HepG2 (cell line): ENCODE measurements around the gene IRF7. TPM values are rescaled to one million over a fixed set of nuclear protein-coding genes. Genes with fewer than 3 reads are reported as not detected.

Experiments
- CBFB ChIP-seq: sonication (generic); formaldehyde crosslinking; IDR thresholded peaks from 2 replicates; pipeline ENCODE4 v1.4.0; 2020; ENCODE audit warnings: missing genetic modification reagents
- ELF4 ChIP-seq: sonication (generic); formaldehyde crosslinking; IDR thresholded peaks from 2 replicates; pipeline ENCODE4 v1.5.0; 2020; ENCODE audit warnings: missing genetic modification reagents, mild to moderate bottlenecking, moderate library complexity, borderline replicate concordance
- ESRRA ChIP-seq: sonication (generic); formaldehyde crosslinking; IDR thresholded peaks from 2 replicates; pipeline ENCODE4 v1.5.1; 2020; ENCODE audit warnings: mild to moderate bottlenecking, low read depth, missing genetic modification reagents
- MAF1 ChIP-seq: sonication (generic); formaldehyde crosslinking; IDR thresholded peaks from 2 replicates; pipeline ENCODE4 v1.5.0; 2020; ENCODE audit warnings: missing genetic modification reagents, borderline replicate concordance
- NFYB ChIP-seq: sonication (generic); formaldehyde crosslinking; IDR thresholded peaks from 2 replicates; pipeline ENCODE4 v1.4.0; 2020; ENCODE audit warnings: missing genetic modification reagents
- PPARG ChIP-seq: conservative IDR thresholded peaks from 2 replicates; pipeline ENCODE4 v1.6.1; 2016; ENCODE audit warnings: missing biosample characterization, missing genetic modification reagents
- TBX3 ChIP-seq: fragments of 450-650 bp; IDR thresholded peaks from 2 replicates; pipeline ENCODE4 v1.6.1; 2017; ENCODE audit warnings: antibody characterized with exemption, mild to moderate bottlenecking, inconsistent platforms, borderline replicate concordance
- ZBTB8A ChIP-seq: sonication (generic); formaldehyde crosslinking; IDR thresholded peaks from 2 replicates; pipeline ENCODE4 v1.4.0; 2020; ENCODE audit warnings: mild to moderate bottlenecking, low read depth, missing genetic modification reagents, borderline replicate concordance
- ZFYVE20 ChIP-seq: sonication (generic); formaldehyde crosslinking; IDR thresholded peaks from 2 replicates; pipeline ENCODE4 v1.8.0; 2023; ENCODE audit warnings: low read depth, mild to moderate bottlenecking, moderate library complexity, missing genetic modification reagents, borderline replicate concordance
- ZMYM2 ChIP-seq: sonication (generic); formaldehyde crosslinking; IDR thresholded peaks from 2 replicates; pipeline ENCODE4 v1.8.0; 2022; ENCODE audit warnings: mild to moderate bottlenecking, missing genetic modification reagents
- ZNF547 ChIP-seq: sonication (generic); formaldehyde crosslinking; IDR thresholded peaks from 2 replicates; pipeline ENCODE4 v1.5.1; 2020; ENCODE audit warnings: mild to moderate bottlenecking, missing genetic modification reagents
- ZNF747 ChIP-seq: sonication (generic); formaldehyde crosslinking; IDR thresholded peaks from 2 replicates; pipeline ENCODE4 v1.8.1; 2023; ENCODE audit warnings: missing genetic modification reagents, mild to moderate bottlenecking, borderline replicate concordance
- polyA plus RNA-seq, 8 experiments: library from polyadenylated mRNA; depleted of rRNA in 3 of 8; stranded (reverse) in 7 of 8; unstranded in 1 of 8; fragments of >200 nt; fragmentation: Illumina TruSeq in 4 of 8; extraction: Trizol in 4 of 8; gene quantifications; 2 replicates each; pipeline versions ENCODE4 v1.2.1 to v1.2.3, GENCODE V29; 2011 to 2016; ENCODE audit warnings: low read depth in 4 of 8, missing spikeins in 1 of 8, mixed read lengths in 1 of 8; ENCODE audit not compliant: insufficient read depth in 1 of 8
- total RNA-seq, 5 experiments: library from RNA; depleted of rRNA; stranded (reverse); fragments of >200 nt; fragmentation: Illumina TruSeq; extraction: Trizol; gene quantifications; 2 replicates each; pipeline ENCODE4 v1.2.3, GENCODE V29; 2016; ENCODE audit warnings: low read depth in 1 of 5
- TF ChIP-seq, protein P1 (sequence below): sonication (generic); formaldehyde crosslinking; IDR thresholded peaks from 2 replicates; pipeline ENCODE4 v1.5.1; 2020; ENCODE audit warnings: mild to moderate bottlenecking, missing genetic modification reagents, moderate library complexity
- TF ChIP-seq, protein P2 (sequence below): sonication (generic); formaldehyde crosslinking; IDR thresholded peaks from 2 replicates; pipeline ENCODE4 v1.4.0; 2020; ENCODE audit warnings: mild to moderate bottlenecking, missing genetic modification reagents, borderline replicate concordance
- TF ChIP-seq, protein P3 (sequence below): sonication (generic); formaldehyde crosslinking; IDR thresholded peaks from 2 replicates; pipeline ENCODE4 v1.4.0; 2020; ENCODE audit warnings: mild to moderate bottlenecking, missing genetic modification reagents, borderline replicate concordance
- TF ChIP-seq, protein P4 (sequence below): sonication (generic); formaldehyde crosslinking; IDR thresholded peaks from 2 replicates; pipeline ENCODE4 v1.4.0; 2020; ENCODE audit warnings: missing genetic modification reagents

Gene IRF7
- total and polyA plus RNA-seq, 2 of the 13 experiments (the other 11 are each of a cell fraction or from before 2014, with no cell fraction given), result not detected

DNA sequence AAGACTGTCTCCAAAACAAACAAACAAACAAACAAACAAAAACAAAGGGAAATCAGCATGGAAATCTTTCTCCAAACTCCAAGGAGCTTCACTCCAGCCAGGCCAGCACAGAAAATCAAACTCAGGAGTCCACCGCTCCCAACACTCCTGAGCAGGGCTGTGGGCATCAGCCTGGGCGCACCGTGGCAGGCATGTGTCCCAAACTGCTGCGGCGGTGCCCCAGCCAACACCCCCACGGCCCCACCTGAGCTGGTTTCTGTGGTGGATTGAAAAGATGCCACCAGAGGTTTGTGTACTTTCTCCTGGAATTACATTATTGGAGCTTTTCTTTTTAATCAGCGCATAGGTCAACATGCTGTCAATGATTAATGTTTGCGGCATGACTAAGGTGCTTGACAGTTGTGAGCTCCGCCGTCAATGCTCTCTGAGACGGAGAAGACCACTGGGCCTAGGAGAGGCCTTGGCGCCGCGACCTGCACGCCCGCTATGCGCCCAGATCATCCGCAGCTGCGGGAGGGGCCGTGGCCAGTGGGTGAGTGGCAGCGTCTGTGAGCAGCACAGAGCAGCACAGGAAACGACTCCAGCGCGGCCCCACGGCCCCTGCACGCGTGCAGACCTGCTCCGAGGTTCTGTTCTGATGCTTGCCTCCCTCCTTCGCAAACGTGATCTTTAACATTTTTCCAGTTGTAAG is 39.4 kb upstream of the IRF7 start (continued):
- TF ChIP-seq ESRRA (CRISPR knock-in tag) (0 out of 2 replicates have a peak, but pooled peaks have one; percentile 22), ZBTB8A (CRISPR knock-in tag) (no peak), ZFYVE20 (CRISPR knock-in tag) (no peak), ZNF747 (CRISPR knock-in tag) (no peak), NFYB (no peak), ZMYM2 (no peak), TBX3 (no peak), MAF1 (CRISPR knock-in tag) (no peak), ZNF547 (no peak), CBFB (CRISPR knock-in tag) (no peak), ELF4 (CRISPR knock-in tag) (no peak), PPARG (CRISPR knock-in tag) (peak; percentile 79)
- TF ChIP-seq, protein P1, sequence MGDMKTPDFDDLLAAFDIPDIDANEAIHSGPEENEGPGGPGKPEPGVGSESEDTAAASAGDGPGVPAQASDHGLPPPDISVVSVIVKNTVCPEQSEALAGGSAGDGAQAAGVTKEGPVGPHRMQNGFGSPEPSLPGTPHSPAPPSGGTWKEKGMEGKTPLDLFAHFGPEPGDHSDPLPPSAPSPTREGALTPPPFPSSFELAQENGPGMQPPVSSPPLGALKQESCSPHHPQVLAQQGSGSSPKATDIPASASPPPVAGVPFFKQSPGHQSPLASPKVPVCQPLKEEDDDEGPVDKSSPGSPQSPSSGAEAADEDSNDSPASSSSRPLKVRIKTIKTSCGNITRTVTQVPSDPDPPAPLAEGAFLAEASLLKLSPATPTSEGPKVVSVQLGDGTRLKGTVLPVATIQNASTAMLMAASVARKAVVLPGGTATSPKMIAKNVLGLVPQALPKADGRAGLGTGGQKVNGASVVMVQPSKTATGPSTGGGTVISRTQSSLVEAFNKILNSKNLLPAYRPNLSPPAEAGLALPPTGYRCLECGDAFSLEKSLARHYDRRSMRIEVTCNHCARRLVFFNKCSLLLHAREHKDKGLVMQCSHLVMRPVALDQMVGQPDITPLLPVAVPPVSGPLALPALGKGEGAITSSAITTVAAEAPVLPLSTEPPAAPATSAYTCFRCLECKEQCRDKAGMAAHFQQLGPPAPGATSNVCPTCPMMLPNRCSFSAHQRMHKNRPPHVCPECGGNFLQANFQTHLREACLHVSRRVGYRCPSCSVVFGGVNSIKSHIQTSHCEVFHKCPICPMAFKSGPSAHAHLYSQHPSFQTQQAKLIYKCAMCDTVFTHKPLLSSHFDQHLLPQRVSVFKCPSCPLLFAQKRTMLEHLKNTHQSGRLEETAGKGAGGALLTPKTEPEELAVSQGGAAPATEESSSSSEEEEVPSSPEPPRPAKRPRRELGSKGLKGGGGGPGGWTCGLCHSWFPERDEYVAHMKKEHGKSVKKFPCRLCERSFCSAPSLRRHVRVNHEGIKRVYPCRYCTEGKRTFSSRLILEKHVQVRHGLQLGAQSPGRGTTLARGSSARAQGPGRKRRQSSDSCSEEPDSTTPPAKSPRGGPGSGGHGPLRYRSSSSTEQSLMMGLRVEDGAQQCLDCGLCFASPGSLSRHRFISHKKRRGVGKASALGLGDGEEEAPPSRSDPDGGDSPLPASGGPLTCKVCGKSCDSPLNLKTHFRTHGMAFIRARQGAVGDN (CRISPR knock-in tag), result peak; percentile 84
- TF ChIP-seq, protein P2, sequence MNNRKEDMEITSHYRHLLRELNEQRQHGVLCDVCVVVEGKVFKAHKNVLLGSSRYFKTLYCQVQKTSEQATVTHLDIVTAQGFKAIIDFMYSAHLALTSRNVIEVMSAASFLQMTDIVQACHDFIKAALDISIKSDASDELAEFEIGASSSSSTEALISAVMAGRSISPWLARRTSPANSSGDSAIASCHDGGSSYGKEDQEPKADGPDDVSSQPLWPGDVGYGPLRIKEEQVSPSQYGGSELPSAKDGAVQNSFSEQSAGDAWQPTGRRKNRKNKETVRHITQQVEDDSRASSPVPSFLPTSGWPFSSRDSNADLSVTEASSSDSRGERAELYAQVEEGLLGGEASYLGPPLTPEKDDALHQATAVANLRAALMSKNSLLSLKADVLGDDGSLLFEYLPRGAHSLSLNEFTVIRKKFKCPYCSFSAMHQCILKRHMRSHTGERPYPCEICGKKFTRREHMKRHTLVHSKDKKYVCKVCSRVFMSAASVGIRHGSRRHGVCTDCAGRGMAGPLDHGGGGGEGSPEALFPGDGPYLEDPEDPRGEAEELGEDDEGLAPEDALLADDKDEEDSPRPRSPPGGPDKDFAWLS (CRISPR knock-in tag), result no peak
- TF ChIP-seq, protein P3, sequence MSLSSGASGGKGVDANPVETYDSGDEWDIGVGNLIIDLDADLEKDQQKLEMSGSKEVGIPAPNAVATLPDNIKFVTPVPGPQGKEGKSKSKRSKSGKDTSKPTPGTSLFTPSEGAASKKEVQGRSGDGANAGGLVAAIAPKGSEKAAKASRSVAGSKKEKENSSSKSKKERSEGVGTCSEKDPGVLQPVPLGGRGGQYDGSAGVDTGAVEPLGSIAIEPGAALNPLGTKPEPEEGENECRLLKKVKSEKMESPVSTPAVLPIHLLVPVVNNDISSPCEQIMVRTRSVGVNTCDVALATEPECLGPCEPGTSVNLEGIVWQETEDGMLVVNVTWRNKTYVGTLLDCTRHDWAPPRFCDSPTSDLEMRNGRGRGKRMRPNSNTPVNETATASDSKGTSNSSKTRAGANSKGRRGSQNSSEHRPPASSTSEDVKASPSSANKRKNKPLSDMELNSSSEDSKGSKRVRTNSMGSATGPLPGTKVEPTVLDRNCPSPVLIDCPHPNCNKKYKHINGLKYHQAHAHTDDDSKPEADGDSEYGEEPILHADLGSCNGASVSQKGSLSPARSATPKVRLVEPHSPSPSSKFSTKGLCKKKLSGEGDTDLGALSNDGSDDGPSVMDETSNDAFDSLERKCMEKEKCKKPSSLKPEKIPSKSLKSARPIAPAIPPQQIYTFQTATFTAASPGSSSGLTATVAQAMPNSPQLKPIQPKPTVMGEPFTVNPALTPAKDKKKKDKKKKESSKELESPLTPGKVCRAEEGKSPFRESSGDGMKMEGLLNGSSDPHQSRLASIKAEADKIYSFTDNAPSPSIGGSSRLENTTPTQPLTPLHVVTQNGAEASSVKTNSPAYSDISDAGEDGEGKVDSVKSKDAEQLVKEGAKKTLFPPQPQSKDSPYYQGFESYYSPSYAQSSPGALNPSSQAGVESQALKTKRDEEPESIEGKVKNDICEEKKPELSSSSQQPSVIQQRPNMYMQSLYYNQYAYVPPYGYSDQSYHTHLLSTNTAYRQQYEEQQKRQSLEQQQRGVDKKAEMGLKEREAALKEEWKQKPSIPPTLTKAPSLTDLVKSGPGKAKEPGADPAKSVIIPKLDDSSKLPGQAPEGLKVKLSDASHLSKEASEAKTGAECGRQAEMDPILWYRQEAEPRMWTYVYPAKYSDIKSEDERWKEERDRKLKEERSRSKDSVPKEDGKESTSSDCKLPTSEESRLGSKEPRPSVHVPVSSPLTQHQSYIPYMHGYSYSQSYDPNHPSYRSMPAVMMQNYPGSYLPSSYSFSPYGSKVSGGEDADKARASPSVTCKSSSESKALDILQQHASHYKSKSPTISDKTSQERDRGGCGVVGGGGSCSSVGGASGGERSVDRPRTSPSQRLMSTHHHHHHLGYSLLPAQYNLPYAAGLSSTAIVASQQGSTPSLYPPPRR (CRISPR knock-in tag), result 0 out of 2 replicates have a peak, but pooled peaks have one; percentile 37
- TF ChIP-seq, protein P4, sequence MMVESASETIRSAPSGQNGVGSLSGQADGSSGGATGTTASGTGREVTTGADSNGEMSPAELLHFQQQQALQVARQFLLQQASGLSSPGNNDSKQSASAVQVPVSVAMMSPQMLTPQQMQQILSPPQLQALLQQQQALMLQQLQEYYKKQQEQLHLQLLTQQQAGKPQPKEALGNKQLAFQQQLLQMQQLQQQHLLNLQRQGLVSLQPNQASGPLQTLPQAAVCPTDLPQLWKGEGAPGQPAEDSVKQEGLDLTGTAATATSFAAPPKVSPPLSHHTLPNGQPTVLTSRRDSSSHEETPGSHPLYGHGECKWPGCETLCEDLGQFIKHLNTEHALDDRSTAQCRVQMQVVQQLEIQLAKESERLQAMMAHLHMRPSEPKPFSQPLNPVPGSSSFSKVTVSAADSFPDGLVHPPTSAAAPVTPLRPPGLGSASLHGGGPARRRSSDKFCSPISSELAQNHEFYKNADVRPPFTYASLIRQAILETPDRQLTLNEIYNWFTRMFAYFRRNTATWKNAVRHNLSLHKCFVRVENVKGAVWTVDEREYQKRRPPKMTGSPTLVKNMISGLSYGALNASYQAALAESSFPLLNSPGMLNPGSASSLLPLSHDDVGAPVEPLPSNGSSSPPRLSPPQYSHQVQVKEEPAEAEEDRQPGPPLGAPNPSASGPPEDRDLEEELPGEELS (CRISPR knock-in tag), result no peak
